ENCODE data around the gene ATPAF1.
"Not testable (repeated sequence)": the region's sequence is repeated elsewhere in the genome, so short reads cannot be mapped to it uniquely, and the experiment has no call there.

ATPAF1 gene

GRCh38 chr1:46667782-46668760, at the start of gene ATPAF1:
Gene ATPAF1, minus strand, starts transcription at chr1:46668364. Its CDS starts 42 bp downstream, at chr1:46668322.
- DNase-seq, result peak; percentile 64

GRCh38 chr1:46717654-46718053, 49.5 kb upstream of the ATPAF1 start:
- DNase-seq, result no peak

- DNase-seq, result no peak
These were observed 46.8 kb upstream of the ATPAF1 start for GRCh38 chr1:46714976-46715375.

- DNase-seq, result no peak
These were observed 40.0 kb upstream of the ATPAF1 start for GRCh38 chr1:46708121-46708520.

GRCh38 chr1:46705408-46705807, 37.2 kb upstream of the ATPAF1 start:
- no peak for DNase-seq

GRCh38 chr1:46703927-46704641, 35.9 kb upstream of the ATPAF1 start:
- no peak for DNase-seq

- no peak for DNase-seq
These were observed 31.5 kb upstream of the ATPAF1 start for GRCh38 chr1:46699666-46700065.

GRCh38 chr1:46697053-46697452, 28.9 kb upstream of the ATPAF1 start:
- no peak for DNase-seq

GRCh38 chr1:46694676-46695075, 26.5 kb upstream of the ATPAF1 start:
- not testable (repeated sequence) for DNase-seq

GRCh38 chr1:46692811-46693770, 24.9 kb upstream of the ATPAF1 start:
- no peak for DNase-seq

GRCh38 chr1:46691997-46692790, 24.0 kb upstream of the ATPAF1 start:
- DNase-seq, result no peak

- no peak for DNase-seq
These were observed 22.8 kb upstream of the ATPAF1 start for GRCh38 chr1:46690931-46691421.

- no peak for DNase-seq
These were observed 21.7 kb upstream of the ATPAF1 start for GRCh38 chr1:46689897-46690296.

- no peak for DNase-seq
These were observed 21.2 kb upstream of the ATPAF1 start for GRCh38 chr1:46689356-46689755.

GRCh38 chr1:46687921-46688509, 19.9 kb upstream of the ATPAF1 start:
- DNase-seq, result no peak

- no peak for DNase-seq
These were observed 19.0 kb upstream of the ATPAF1 start for GRCh38 chr1:46687093-46687659.

- no peak for DNase-seq
These were observed 18.1 kb upstream of the ATPAF1 start for GRCh38 chr1:46686255-46686654.

- DNase-seq, result no peak
These were observed 16.5 kb upstream of the ATPAF1 start for GRCh38 chr1:46684670-46685069.

- no peak for DNase-seq
These were observed 13.9 kb upstream of the ATPAF1 start for GRCh38 chr1:46682064-46682463.

- no peak for DNase-seq
These were observed 13.3 kb upstream of the ATPAF1 start for GRCh38 chr1:46681333-46682034.

Measured in DMS 273 treated with DMSO at 0.1 percent for 48 hours (cell line).